Stimulated activated CD4-positive, alpha-beta T cell treated with anti-CD3 and anti-CD28 coated beads, Interleukin-1b, Interleukin-23, amount 100 ng/mL, for 24 hours (primary cell): ENCODE data around the gene RDH14.

Source experiments
- DNase-seq, 4 experiments: peaks; one replicate each; pipeline ENCODE4 v3.0.0-alpha.2; 2020; ENCODE audit warnings: low read depth in 4 of 4, low spot score in 1 of 4

Gene RDH14

DNA sequence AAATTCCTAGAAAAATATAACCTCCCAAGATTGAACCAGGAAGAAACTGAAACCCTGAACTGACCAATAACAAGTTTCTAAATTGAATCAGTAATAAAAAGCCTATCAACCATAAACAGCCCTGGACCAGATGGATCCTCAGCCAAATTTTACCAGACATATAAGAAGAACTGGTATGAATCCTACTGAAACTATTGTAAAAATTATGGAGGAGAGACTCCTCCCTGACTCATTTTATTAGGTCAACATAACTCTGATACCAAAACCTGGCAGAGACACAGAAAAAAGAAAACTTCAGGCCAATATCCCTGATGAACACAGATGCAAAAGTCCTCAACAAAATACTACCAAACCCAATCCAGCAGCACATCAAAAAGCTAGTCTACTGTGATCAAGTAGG is 17.6 kb upstream of the RDH14 start:
- no peak for DNase-seq

DNA sequence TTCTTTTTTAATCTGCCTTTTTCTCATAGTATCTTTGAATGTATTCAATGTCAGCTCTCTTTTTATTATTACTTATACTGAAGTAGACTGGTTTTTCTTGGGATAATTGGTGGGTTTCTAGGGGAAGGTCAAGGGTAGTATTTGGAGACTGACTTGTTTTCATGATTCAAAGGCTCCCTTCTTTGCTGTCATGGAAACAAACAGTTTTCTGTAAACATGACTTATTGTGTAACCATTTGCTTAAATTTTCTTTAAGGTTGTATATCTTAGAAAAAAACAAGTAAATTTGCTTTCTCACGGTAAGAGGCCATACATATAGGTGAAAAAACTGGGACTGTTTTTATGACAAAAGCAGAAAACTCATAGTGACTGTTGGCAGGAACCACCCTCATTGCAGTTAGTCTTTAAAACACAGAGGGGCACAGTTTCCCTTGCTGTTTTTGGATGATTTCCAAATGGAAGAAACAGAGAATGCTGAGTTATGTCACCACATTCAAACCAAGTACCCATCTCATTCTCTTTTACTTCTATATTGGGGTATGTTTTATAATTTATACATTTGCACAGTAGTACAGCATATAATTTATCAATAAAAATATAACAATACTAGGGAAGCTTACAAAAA is 5.8 kb upstream of the RDH14 start:
- DNase-seq, result no peak

DNA sequence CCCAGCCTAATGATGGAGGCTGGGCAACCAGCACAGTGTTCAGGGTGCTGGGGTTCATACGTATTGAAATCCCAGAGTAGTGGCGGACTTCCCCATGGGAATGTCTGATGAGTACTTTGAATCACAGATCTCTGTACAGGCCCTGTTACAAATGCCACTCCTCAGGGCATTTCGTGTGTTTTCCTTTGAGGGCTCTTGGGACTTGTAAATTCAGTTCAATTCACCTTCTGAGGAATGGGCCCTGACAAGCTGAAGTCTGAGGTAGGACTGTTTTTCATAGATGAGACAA is 288 bp upstream of the RDH14 start:
- DNase-seq, result no peak

DNA sequence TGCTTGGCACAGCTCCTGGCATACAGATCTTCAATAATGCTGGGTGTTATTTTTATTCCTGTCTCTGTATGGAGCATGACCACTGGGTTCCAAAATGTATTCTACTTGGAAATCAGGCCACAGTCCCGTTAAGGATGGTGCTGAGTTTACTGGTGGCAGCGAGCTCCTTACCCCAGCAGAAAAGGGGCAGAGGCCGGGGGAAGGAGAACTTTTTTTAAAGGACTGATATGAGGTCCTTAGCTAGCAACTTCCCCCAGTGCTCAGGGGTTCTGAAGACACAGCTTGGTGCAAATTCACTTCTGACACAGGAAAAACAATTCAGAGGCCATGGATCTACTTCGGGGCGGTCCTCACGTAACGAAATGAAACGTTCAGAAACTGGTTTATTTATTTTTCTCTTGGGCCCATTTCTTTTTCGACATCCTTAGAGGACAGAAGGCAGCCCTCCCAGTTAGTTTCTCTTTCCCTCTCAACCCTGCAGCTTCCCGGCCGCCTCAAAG is 872 bp downstream of the RDH14 start:
- DNase-seq, result no peak

DNA sequence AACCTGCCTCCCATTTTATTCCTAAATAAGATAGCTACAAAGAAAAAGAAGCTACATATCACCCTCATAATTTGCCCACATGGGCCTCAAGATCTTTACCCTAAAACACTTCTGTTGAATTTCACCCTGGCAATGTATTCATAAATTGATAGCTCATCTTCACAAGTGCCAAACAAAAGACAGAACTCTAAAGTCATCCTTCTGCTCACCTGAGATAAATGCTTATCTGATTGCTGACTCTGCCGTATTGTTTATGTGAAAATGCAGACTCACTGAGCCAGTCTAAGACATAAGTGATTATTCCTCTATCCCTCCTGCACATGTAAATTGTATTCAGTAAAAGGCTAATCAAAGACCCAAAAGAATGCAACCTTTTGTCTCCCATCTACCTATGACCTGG is 2.0 kb downstream of the RDH14 start:
- DNase-seq, result no peak

DNA sequence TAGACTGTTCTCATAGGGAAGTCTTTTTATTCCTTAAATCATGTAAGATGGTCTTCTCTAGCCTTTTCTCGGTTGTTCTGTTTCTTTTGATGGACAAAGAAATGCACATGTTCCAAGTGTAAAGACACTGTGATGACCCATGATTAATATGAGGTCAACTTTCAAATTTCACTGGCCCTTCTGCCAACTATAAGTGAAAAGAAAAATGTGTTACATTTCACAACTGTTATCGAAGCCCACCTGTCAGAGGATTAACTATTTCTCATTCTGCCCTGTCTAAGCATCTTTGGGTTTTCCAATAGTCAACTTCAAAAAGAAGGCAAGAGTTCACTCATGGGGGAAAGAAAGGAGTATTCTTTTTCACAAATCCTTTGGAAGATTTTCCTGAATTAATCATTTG is 3.3 kb downstream of the RDH14 start:
- DNase-seq, result no peak

DNA sequence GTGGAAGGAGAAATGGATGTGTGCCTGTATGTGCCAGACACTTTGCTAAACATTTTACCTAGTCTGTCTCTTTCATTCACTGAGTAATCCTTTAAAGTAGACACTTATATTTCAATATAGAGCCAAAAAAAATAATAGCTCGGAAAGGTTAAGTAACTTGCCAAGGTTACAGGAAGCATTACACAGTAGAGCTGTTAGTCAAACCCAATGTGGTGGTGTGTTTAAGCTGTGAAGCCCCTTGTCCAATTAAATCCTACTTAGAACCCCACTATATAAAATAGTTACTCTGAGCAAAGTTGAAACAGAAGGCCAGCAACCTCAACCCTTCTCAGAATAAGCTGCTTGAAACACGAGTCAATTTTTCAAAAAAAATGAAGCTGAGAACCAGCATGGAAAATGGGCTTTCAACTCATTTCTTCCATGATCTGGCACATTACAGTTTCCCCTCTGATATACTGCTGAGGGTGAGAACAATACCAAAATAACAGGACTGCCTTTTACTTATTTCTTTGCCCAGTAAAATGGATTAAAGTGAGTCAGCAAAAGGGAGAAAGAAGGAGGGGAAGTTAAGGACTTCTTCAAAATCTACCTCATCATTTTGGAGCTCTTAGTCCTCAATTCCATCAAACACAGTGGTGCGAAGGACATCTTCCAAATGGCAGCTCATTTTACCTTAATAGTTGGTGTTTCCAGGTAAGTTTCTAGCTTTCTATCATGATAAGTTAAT is 7.9 kb downstream of the RDH14 start:
- no peak for DNase-seq

DNA sequence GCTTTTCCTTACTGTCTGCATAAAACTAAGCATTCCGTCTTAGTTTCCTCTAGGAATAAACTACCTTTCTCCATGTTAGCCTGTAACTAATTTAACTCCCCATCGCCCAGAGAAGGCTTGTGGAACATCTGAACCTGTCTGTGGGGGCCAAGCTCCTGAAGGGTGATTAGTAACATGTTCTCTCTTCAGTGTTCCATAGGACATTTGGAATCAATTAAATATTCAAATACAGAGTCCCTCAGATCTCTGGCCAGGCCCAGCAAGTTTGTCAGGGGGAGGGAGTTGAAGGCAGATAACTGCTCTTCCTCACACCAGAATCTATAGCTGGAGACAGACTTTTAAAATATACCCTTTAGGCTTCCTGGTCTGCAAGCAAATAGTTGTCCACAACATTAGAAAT is 8.8 kb downstream of the RDH14 start:
- no peak for DNase-seq

DNA sequence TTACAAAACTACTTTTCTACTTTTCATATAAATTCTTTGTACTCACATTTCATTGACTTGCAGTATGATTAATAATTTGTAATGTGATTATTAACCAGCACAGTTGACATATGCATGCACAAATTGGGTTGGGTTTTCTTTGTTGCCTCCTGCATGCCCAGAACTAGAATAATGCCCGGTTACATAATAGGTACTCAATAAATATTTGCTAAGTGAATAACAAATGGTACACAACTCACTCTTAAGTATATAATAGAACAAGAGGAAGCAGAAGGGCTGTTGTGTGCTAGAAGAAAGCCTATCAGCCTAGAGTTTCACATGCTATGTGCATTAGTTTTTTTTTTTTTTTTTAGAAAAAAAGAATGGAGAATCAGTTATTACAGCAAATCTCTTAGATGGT is 9.3 kb downstream of the RDH14 start:
- no peak for DNase-seq

DNA sequence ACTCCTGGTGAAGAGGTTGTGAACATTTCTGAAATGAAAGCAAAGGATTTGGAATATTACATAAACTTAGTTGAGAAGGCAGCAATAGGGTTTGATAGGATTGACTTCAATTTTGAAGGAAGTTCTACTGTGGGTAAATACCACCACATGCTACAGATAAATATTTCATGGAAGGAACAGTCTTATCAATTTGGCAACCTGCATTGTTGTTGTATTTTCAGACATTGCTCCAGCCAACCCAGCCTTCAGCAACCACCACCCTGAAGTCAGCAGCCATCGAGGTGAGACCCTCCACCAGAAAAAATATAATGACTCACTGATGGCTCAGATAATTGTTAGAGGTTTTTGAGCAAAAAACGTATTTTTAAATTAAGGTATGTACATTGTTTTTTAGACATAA is 10.0 kb downstream of the RDH14 start:
- DNase-seq, result no peak

DNA sequence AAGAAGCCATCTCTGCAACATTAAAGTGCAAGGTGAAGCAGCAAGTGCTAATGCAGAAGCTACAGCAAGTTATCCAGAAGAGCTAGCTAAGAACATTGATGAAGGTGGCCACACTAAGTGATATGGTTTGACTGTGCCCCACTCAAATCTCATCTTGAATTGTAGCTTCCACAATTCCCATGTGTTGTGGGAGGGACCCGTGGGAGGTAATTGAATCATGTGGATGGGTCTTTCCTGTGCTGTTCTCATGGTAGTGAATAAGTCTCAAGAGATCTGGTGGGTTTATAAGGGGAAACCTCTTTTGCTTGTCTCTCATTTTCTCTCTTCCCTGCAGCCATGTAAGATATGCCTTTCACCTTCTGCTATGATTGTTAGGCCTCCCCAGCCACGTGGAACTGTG is 11.4 kb downstream of the RDH14 start:
- DNase-seq, result no peak

DNA sequence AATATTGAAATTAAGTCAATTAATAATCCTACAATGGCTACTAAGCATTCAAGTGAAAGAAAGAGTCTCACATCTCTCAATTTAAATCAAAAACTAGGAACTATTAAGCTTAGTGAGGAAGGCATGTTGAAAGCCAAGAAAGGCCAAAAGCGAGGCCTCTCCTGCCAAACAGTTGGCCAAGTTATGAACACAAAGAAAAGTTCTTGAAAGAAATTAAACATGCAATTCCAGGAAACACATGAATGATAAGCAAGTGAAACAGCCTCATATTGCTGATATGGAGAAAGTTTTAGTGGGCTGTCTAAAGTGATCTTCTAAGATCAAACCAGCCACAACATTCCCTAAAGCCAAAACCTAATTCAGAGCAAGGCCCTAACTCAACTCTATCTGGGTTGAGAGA is 11.8 kb downstream of the RDH14 start:
- no peak for DNase-seq

DNA sequence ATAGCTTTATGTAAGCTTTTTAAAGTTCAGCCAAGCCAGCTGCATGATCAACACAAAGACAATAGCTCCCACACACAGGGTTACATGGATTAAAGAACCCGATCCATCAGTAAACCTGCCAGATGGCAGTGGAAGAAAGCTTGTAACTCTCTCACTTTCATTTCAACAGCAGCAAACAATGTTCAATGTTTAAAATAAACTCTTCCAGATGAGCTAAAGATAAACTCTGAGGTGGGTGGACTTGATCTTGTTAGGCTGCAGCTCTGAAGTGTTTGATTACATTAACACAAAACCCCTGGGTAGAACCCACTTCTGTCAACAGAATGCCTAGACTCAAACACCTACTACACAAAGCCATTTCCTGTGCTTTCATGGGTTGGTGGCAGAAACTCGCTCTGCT is 13.9 kb downstream of the RDH14 start:
- no peak for DNase-seq

DNA sequence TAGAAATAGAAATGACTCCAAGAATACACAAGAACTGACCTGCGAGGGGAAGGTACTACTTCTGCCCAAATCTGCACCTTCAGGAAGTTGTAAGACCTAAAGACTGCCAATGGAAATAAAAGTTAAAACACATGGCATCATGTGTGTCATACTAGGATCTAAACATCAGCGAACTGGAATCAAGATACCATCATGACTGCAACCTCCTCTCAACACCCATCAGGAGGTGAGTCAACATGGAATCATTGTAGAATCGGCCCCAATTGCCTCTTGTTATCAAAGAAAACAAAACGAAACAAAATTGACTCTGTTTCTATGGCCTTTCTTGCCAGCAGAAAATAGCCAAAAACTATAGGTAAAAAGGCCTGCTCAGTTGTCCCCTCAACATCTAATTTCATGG is 15.1 kb downstream of the RDH14 start:
- DNase-seq, result no peak

DNA sequence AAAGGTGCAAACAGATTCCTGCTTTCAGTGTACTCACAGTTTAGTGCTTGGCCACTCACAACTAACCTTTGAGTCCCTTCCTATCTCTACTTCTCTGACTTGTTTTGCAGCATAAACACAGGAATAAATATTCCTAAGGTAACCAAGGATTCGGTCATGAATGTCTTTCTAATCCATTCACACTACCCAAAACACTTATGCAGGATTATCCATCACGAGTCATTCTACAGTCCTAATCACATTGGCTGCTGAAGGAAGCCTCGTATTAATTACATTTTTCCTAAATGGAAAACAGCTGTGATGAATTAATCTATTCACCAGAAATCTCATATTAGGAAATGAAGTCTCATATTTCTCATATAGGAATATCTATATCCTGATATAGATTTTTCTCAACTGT is 16.3 kb downstream of the RDH14 start:
- no peak for DNase-seq

DNA sequence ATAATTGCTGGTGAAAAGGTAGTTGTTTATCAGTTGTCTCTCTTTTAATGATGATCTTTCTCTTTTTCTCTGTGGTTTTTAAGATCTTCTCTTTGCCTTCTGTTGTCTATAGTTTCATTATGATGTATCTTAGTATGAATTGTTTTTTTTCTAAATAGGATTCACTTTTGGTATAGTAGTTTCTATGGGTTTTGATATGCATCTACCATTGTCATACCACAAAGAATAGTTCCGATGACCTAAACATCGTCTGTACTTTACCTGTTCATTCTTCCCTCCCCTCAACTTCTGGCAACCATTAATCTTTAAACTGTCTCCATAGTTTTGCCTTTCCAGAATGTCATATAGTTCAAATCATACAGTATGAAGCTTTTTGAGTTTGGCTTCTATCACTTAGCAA is 19.6 kb downstream of the RDH14 start:
- no peak for DNase-seq

DNA sequence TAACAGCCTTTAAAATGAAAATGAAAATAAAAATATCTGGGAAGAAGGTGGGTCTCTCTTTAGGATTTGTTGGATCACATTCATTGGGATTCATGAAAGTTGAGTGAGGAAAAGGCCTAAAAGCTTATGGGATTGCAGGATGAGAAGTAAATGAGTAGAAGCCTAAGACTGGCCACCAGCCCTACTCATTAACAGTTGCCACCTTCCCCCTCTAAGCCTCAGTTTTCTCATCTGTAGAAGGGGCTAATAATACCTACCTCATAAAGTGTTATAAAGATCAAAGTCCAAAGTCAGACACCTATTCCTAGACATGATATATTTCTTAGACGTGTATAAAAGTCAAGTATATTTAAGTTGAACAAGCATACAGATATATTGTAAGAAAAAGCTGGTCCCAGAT is 23.8 kb downstream of the RDH14 start:
- no peak for DNase-seq

DNA sequence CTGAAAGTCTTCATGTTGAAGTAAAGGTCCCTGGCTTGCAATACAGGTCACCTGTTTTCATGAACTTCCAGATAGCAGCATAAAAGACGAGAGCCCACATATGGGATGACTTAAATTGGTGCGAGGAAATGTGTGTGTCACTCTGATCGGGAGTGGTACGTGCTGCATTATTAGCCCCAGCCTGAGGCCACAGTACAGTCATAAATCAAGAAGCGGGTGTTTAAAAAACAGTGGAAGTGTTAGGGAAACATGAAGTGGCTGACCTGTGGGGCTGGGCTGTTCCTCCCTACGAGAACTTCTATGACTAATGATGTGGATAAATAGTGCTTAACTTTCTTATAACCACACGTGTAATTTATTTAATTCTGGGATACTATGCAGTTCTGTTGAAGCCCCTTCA is 24.4 kb downstream of the RDH14 start:
- DNase-seq, result no peak

DNA sequence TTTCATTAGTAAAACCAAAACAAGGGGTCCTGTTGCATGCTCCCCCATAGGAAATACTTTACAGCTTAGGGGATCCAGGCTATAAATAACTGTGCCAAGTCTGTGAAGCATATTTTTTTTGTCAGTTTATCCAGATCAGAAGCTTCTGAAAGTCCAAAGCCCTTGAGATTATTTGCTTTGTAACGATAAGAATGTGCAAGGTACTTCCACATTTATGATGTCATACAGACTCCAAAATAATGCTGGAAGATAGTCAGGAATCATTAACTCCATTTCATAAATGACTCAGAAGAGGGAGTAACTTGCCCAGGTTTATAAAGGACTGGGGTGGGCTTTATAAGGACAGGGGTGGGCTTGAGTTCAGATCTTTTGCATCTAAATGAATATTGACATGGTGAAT is 29.3 kb downstream of the RDH14 start:
- no peak for DNase-seq

DNA sequence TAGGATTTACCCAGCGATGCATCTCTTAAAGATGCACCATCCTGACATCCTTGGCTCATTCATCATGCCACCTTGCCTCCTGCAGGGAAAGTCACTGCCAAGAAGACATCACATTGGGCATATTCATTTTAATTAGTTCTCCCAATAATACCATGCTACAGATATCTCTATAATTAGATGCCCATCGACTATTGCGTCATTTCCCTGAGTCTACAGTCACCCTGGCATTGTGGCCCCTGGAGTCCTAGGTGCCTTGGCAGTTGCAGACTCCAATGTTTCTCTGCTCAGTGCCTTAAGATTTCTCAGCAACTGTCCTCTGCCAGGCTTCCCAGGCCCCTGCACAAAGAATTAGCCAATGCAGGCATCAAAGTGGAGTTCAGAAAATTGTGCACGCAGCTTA is 32.6 kb downstream of the RDH14 start:
- no peak for DNase-seq

DNA sequence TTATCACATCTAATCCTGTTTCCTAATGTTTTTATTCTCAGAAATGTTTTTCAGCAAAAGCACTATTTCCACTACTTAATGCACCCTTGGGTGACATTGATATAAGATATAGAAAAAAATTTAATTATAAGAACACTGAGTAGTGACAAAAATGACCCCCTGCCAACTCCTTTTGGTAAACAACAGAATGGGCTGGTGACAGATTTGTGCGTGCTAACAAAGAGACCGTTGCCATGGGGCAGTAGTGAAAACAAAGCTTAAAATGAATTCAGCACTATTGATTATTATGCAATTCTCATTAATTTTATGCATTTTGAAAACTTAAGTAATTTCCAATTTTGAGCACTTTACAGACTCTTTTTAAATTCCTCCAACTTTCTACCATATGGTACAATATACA is 33.1 kb downstream of the RDH14 start:
- no peak for DNase-seq

DNA sequence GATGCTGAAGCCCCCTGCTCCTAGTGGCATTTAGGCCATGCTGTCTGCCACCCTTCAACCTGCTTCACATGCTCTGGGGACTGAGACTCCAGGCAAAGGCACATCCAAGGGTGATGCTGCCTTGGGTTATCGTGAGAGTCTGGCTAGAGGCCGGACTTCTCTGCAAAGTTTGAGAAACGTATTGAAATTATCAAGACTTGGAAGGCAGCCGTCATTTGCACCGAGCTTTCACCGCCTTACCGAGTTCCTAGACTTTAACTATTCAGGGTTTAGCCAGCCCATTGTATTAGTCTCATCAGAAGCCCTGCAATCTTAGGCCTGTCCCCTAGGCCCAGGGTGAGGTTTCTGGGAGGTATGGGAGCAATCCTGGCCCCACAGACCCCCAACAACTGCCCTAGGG is 34.0 kb downstream of the RDH14 start:
- no peak for DNase-seq

DNA sequence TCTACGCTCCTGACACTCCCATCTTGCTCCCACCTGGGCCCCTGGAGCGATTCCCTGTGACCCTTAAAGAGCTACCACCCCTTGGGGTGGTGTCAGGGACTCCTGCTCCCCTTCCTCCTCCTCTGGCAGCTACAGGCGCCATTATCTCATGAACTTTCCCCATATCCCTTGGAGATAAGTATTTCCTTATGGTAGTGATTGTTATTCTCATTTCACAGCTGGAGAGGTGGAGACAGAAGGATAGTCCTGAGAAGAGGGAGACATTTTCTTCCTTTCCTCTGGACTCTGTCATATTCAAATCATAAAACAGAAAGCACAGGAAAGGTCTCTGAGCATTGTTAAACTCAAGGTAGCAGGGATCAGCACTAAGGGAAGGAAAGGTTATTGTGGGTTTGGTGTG is 34.6 kb downstream of the RDH14 start:
- no peak for DNase-seq
